Cardiac muscle cell (in vitro differentiated cells and primary cell): ENCODE measurements around the gene PDE7B. TPM values are rescaled to one million over a fixed set of nuclear protein-coding genes. Genes with fewer than 3 reads are reported as not detected.

Experiments
- DNase-seq, 2 donors: peaks; one replicate each; pipeline versions ENCODE4 v3.0.0 to v3.0.0-alpha.2; 2010 to 2017; ENCODE audit warnings: low read depth in 1 of 2, low spot score in 1 of 2
- H3K27ac ChIP-seq: fragments of 200-600 bp; sonication (generic); 2 replicates; pipeline ENCODE4 v1.5.1; 2016
- H3K27me3 ChIP-seq: fragments of 200-600 bp; sonication (generic); 2 replicates; pipeline ENCODE4 v1.6.0; 2016; ENCODE audit warnings: control low read depth
- H3K36me3 ChIP-seq: fragments of 200-600 bp; sonication (generic); 2 replicates; pipeline ENCODE4 v1.5.1; 2016; ENCODE audit warnings: control low read depth
- H3K4me1 ChIP-seq: fragments of 200-600 bp; sonication (generic); 2 replicates; pipeline ENCODE4 v1.8.1; 2017; ENCODE audit warnings: low read depth, mild to moderate bottlenecking, mixed run types
- H3K4me3 ChIP-seq: fragments of 200-600 bp; sonication (generic); 2 replicates; pipeline ENCODE4 v1.5.1; 2016; ENCODE audit warnings: mild to moderate bottlenecking
- H3K9me3 ChIP-seq: fragments of 200-600 bp; sonication (generic); 2 replicates; pipeline ENCODE4 v1.5.1; 2017; ENCODE audit warnings: low read depth, mild to moderate bottlenecking, control low read depth
- polyA plus RNA-seq: library from polyadenylated mRNA; unstranded; fragments of >200 nt; fragmentation: Nextera tagmentation; extraction: Ambion mirVana; gene quantifications from 2 replicates; pipeline ENCODE4 v1.2.1, GENCODE V29; 2016
- total RNA-seq: library from RNA; depleted of rRNA; stranded (reverse); fragments of >200 nt; gene quantifications from 2 replicates; pipeline ENCODE4 v1.2.3, GENCODE V29; 2016
- TF ChIP-seq, protein P1 (sequence below): IDR thresholded peaks from 2 replicates; pipeline ENCODE4 v1.5.1; 2012; ENCODE audit warnings: low read depth, mild to moderate bottlenecking, low read length

Gene PDE7B
- total and polyA plus RNA-seq, 2 experiments from 2014 or later, result 0.04 to 0.60 TPM

DNA sequence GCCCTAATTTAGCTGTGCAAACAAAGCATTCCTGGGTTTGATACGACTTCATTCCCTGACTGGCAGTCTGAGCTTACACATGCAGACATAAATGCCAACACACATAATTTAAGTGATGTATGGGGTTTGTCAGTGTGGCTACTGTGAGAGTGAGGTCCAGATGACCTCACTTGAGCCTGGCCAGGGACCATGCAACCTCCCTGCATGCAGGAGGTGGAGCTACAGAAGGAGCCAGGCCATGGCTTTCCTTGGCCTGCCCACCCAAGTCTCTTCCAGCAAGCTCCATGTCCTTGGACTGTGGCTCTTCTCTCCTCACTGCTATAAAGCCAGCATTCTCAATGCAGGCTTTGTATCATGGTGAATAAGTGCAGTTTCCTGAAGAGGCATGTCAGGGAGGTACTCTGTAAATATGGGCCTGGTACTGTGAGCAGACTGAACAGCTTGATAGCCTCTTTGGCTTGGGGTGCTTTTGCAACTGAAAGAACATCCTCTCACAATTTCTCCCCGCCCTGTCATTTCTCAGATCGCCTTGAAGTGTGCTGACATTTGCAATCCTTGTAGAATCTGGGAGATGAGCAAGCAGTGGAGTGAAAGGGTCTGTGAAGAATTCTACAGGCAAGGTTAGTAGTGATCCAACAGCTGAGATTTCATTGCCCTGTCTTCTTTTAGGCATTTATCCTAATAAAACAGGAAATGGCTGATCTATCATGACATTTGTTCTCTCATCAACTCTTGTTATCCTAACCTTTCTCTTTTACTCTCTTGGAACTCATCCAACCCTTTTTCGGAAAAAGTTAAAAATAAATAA lies 329.4 kb downstream of the PDE7B start:
- H3K27ac ChIP-seq, result no peak overlapping the region
- DNase-seq, result no peak
- H3K27me3 ChIP-seq, result no peaks in the 10 kb centered on the region
- H3K9me3 ChIP-seq, result no peaks in the 10 kb centered on the region
- TF ChIP-seq, protein P1, sequence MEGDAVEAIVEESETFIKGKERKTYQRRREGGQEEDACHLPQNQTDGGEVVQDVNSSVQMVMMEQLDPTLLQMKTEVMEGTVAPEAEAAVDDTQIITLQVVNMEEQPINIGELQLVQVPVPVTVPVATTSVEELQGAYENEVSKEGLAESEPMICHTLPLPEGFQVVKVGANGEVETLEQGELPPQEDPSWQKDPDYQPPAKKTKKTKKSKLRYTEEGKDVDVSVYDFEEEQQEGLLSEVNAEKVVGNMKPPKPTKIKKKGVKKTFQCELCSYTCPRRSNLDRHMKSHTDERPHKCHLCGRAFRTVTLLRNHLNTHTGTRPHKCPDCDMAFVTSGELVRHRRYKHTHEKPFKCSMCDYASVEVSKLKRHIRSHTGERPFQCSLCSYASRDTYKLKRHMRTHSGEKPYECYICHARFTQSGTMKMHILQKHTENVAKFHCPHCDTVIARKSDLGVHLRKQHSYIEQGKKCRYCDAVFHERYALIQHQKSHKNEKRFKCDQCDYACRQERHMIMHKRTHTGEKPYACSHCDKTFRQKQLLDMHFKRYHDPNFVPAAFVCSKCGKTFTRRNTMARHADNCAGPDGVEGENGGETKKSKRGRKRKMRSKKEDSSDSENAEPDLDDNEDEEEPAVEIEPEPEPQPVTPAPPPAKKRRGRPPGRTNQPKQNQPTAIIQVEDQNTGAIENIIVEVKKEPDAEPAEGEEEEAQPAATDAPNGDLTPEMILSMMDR, result no peak
- peaks cover 7% of the 10 kb centered on the region for H3K4me1 ChIP-seq
- no peaks in the 10 kb centered on the region for H3K36me3 ChIP-seq
- H3K4me3 ChIP-seq, result no peak overlapping the region

DNA sequence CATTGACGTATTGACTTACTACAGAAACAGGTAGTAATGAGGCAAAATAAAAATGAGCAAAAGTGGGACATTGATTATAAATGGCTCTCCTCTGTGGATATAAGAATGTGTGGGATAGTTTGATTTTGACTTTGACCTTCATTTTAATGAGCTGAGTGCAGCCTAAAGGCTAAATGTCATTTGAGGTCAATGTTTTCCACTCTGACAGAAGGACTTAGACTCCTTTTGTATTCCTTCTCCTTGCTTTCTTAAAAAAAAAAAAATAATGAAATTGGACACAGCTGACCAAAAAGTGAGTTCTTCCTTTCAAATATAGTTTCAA lies 330.0 kb downstream of the PDE7B start:
- peaks cover 7% of the 10 kb centered on the region for H3K4me1 ChIP-seq
- H3K36me3 ChIP-seq, result no peaks in the 10 kb centered on the region
- H3K27ac ChIP-seq, result no peak overlapping the region
- H3K27me3 ChIP-seq, result no peaks in the 10 kb centered on the region
- H3K4me3 ChIP-seq, result no peak overlapping the region
- DNase-seq, result no peak
- no peaks in the 10 kb centered on the region for H3K9me3 ChIP-seq
- TF ChIP-seq, protein P1, result no peak

DNA sequence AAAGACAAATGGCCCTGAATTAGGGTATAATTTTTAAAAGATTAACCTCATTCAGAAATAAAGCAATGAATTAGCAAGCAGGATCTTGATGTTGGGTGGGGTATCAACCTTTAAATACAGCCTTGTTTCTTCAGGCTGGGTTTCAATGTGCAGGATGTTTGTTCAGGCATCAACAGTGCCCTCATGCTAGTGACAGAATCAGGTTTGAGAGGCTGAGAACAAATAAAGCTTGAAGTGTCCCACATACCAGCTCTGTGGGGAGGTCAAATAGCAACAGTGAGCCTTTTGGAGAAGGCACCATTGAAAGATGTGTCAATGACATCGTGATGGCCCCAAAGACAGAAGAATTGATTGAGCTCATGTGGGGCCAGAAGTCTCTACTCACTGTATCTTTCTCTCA lies 330.4 kb downstream of the PDE7B start:
- Histone ChIP-seq H3K9me3 (no peaks in the 10 kb centered on the region), H3K27ac (no peak overlapping the region), H3K36me3 (no peaks in the 10 kb centered on the region), H3K4me3 (no peak overlapping the region), H3K27me3 (no peaks in the 10 kb centered on the region), H3K4me1 (peaks cover 7% of the 10 kb centered on the region)
- peak in 1 of 2 donors; percentile 11 for DNase-seq
- TF ChIP-seq, protein P1, result no peak

DNA sequence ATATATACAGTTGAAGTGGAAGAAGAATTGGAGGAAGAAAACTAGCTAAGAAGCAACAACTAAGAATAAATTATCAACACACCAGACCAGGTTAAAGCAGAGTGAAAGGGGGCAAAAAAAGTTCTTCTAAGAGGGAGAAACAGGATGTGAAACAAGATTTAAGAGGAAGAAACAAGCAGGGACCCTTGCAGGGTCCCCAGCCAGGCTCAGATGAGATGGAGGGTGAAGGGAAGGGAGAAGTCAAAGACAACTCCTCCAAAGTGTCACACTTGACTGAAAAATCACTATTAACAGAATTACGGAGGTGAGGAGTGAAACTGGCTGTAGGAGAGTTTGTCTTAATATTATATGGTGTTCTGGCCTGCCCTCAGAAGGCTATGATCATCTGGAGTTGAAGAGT lies 333.2 kb downstream of the PDE7B start:
- no peak overlapping the region for H3K4me3 ChIP-seq
- H3K27ac ChIP-seq, result no peak overlapping the region
- H3K36me3 ChIP-seq, result no peaks in the 10 kb centered on the region
- H3K9me3 ChIP-seq, result no peaks in the 10 kb centered on the region
- TF ChIP-seq, protein P1, result no peak
- H3K4me1 ChIP-seq, result peaks cover 7% of the 10 kb centered on the region
- H3K27me3 ChIP-seq, result no peaks in the 10 kb centered on the region
- no peak for DNase-seq

DNA sequence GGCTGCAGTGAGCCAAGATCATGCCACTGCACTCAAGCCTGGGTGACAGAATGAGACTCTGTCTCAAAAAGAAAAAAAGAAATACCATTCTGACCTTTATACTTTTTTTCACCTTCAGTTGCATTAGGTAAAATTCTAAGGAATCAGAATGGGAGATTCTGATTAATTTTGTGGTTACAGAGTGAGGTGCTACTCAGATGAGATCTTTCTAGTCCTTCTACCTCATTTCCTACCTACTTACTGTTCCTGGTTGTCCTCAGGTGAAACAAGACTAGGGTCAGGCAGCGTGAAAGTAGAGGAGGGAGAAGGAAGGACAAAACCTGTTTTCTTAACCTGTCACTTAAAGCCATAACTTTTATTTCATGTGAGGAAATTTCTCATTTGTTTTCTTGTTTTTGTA lies 334.9 kb downstream of the PDE7B start:
- Histone ChIP-seq H3K4me1 (peaks cover 5% of the 10 kb centered on the region), H3K27me3 (no peaks in the 10 kb centered on the region), H3K4me3 (no peak overlapping the region), H3K27ac (no peak overlapping the region), H3K9me3 (no peaks in the 10 kb centered on the region), H3K36me3 (no peaks in the 10 kb centered on the region)
- DNase-seq, result no peak
- TF ChIP-seq, protein P1, result no peak

DNA sequence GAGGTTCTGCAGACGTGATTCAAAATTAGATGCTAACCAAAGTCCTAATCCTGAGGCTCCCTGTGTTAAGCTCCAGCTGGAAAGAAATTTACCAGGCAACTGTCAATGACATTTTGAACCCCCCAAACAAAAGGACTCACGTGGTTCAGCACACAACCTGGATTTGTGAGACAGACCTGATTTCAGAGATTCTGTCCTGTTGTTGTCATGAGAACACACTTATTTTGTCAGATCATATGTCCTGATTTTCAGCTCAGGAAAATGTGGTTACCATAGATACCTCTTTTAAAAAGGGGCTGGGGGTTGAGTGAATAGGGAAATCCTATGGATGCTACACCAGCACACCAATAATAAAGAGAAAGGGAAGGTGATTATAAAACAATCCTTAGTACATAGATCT lies 337.0 kb downstream of the PDE7B start:
- no peaks in the 10 kb centered on the region for H3K4me1 ChIP-seq
- H3K4me3 ChIP-seq, result no peak overlapping the region
- no peaks in the 10 kb centered on the region for H3K27me3 ChIP-seq
- no peaks in the 10 kb centered on the region for H3K9me3 ChIP-seq
- no peak for DNase-seq
- TF ChIP-seq, protein P1, result no peak
- no peaks in the 10 kb centered on the region for H3K36me3 ChIP-seq
- H3K27ac ChIP-seq, result no peak overlapping the region
